ENCODE data around the gene SEZ6. TPM values are rescaled to one million over a fixed set of nuclear protein-coding genes. Genes with fewer than 3 reads are reported as not detected.

Gene SEZ6
- total RNA-seq, 1 donor from 2014 or later: not detected

DNA sequence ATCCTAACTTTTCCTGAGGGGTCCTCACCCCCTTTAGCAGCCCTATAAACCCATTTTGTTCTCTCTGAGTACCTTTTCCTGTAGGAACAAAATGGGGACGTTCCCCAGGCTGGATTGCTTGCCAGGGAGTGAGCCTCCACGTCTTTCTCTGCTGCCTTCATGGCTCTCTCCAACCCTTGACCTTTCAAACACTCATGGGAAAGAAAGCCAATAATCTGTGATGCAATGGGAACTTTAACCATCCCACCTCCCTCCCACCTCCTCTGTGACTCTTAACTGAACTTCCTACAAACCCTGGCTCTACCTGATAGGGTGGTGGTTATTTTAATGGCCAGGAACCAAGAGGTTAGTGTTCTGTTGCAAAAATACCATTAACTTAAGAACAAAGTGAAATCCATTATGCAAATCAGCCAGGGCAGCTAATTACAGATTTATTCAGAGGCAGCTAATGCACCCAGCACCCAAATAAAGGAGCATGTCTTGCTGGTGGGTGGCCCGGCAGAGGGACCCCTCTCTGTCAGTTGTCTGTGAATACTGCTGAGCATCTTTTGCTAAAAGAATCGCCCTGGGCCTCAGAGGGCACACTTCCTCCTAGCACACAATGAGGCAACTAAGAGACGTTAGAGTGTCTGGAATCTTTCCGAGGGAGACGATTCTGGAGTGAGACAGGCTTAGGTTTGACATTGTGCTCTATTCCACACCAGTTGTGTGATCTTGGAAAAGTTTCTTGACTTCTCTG, 40.1 kb upstream of the SEZ6 start:
- Mint-ChIP-seq H3K4me3 (ENCODE audit: unreplicated experiment) (no peak overlapping the region), H3K4me1 (ENCODE audit: low read depth, unreplicated experiment) (peaks cover 27% of the 10 kb centered on the region), H3K36me3 (ENCODE audit: low read depth, unreplicated experiment) (no peaks in the 10 kb centered on the region), H3K27ac (ENCODE audit: unreplicated experiment) (no peak overlapping the region), H3K9me3 (ENCODE audit: unreplicated experiment) (no peaks in the 10 kb centered on the region), H3K27me3 (ENCODE audit: low read depth, unreplicated experiment) (peaks cover 11% of the 10 kb centered on the region)
- Histone ChIP-seq H3K36me3 (ENCODE audit: insufficient read depth, low read length) (no peaks in the 10 kb centered on the region), H2AFZ (ENCODE audit: low read depth, low read length) (no peak overlapping the region), H3K79me2 (ENCODE audit: insufficient read depth, low read length) (no peaks in the 10 kb centered on the region), H4K20me1 (ENCODE audit: insufficient read depth, low read length) (no peaks in the 10 kb centered on the region), H3K27me3 (ENCODE audit: insufficient read depth, low read length) (peaks cover 6% of the 10 kb centered on the region), H3K9me3 (ENCODE audit: insufficient read depth, low read depth, low read length) (no peaks in the 10 kb centered on the region), H3K4me3 (ENCODE audit: insufficient read depth, low read depth, low read length) (no peak overlapping the region), H3K9ac (ENCODE audit: low read length) (no peak overlapping the region), H3K27ac (ENCODE audit: low read depth, low read length) (no peak overlapping the region), H3K4me1 (ENCODE audit: insufficient read depth, low read length) (peaks cover 25% of the 10 kb centered on the region), H3K4me2 (ENCODE audit: low read length) (no peak overlapping the region)
- no peak for TF ChIP-seq CTCF (IDR thresholded peaks at IDR 0.05; ENCODE audit: insufficient read depth, low read depth, low read length)
- TF ChIP-seq EZH2 (IDR thresholded peaks at IDR 0.05; ENCODE audit: insufficient read depth, low read length): no peak
- FAIRE-seq (no peak), DNase-seq (ENCODE audit: low read depth) (no peak)

GRCh38 chr17:29045026-29045425, 39.2 kb upstream of the SEZ6 start:
- Mint-ChIP-seq H3K4me1 (ENCODE audit: low read depth, unreplicated experiment) (peaks cover 32% of the 10 kb centered on the region), H3K4me3 (ENCODE audit: unreplicated experiment) (no peak overlapping the region), H3K36me3 (ENCODE audit: low read depth, unreplicated experiment) (no peaks in the 10 kb centered on the region), H3K9me3 (ENCODE audit: unreplicated experiment) (no peaks in the 10 kb centered on the region), H3K27me3 (ENCODE audit: low read depth, unreplicated experiment) (peaks cover 11% of the 10 kb centered on the region), H3K27ac (ENCODE audit: unreplicated experiment) (no peak overlapping the region)
- H2AFZ ChIP-seq (ENCODE audit: low read depth, low read length): no peak overlapping the region
- DNase-seq (ENCODE audit: low read depth): no peak
- H3K9me3 ChIP-seq (ENCODE audit: insufficient read depth, low read depth, low read length): no peaks in the 10 kb centered on the region
- H3K4me2 ChIP-seq (ENCODE audit: low read length): no peak overlapping the region
- H3K79me2 ChIP-seq (ENCODE audit: insufficient read depth, low read length): no peaks in the 10 kb centered on the region
- H3K27me3 ChIP-seq (ENCODE audit: insufficient read depth, low read length): peaks cover 6% of the 10 kb centered on the region
- no peak overlapping the region for H3K4me3 ChIP-seq (ENCODE audit: insufficient read depth, low read depth, low read length)
- H3K36me3 ChIP-seq (ENCODE audit: insufficient read depth, low read length): no peaks in the 10 kb centered on the region
- H3K4me1 ChIP-seq (ENCODE audit: insufficient read depth, low read length): peaks cover 29% of the 10 kb centered on the region
- no peaks in the 10 kb centered on the region for H4K20me1 ChIP-seq (ENCODE audit: insufficient read depth, low read length)
- no peak for TF ChIP-seq CTCF (IDR thresholded peaks at IDR 0.05; ENCODE audit: insufficient read depth, low read depth, low read length)
- TF ChIP-seq EZH2 (IDR thresholded peaks at IDR 0.05; ENCODE audit: insufficient read depth, low read length): no peak
- H3K9ac ChIP-seq (ENCODE audit: low read length): no peak overlapping the region
- FAIRE-seq: no peak
- H3K27ac ChIP-seq (ENCODE audit: low read depth, low read length): no peak overlapping the region

- Histone ChIP-seq H3K36me3 (ENCODE audit: insufficient read depth, low read length) (no peaks in the 10 kb centered on the region), H3K9ac (ENCODE audit: low read length) (no peak overlapping the region), H3K4me1 (ENCODE audit: insufficient read depth, low read length) (peaks cover 25% of the 10 kb centered on the region), H2AFZ (ENCODE audit: low read depth, low read length) (no peak overlapping the region), H3K27ac (ENCODE audit: low read depth, low read length) (no peak overlapping the region), H3K27me3 (ENCODE audit: insufficient read depth, low read length) (peaks cover 8% of the 10 kb centered on the region), H4K20me1 (ENCODE audit: insufficient read depth, low read length) (no peaks in the 10 kb centered on the region), H3K79me2 (ENCODE audit: insufficient read depth, low read length) (no peaks in the 10 kb centered on the region), H3K4me3 (ENCODE audit: insufficient read depth, low read depth, low read length) (no peak overlapping the region), H3K9me3 (ENCODE audit: insufficient read depth, low read depth, low read length) (no peaks in the 10 kb centered on the region), H3K4me2 (ENCODE audit: low read length) (no peak overlapping the region)
- Mint-ChIP-seq H3K36me3 (ENCODE audit: low read depth, unreplicated experiment) (no peaks in the 10 kb centered on the region), H3K9me3 (ENCODE audit: unreplicated experiment) (no peaks in the 10 kb centered on the region), H3K27ac (ENCODE audit: unreplicated experiment) (no peak overlapping the region), H3K4me3 (ENCODE audit: unreplicated experiment) (no peak overlapping the region), H3K27me3 (ENCODE audit: low read depth, unreplicated experiment) (peaks cover 11% of the 10 kb centered on the region), H3K4me1 (ENCODE audit: low read depth, unreplicated experiment) (peaks cover 24% of the 10 kb centered on the region)
- DNase-seq (ENCODE audit: low read depth) (no peak), FAIRE-seq (no peak)
- no peak for TF ChIP-seq CTCF (IDR thresholded peaks at IDR 0.05; ENCODE audit: insufficient read depth, low read depth, low read length)
- no peak for TF ChIP-seq EZH2 (IDR thresholded peaks at IDR 0.05; ENCODE audit: insufficient read depth, low read length)
These were observed 37.8 kb upstream of the SEZ6 start for GRCh38 chr17:29043539-29044145.
